GM12865 (cell line): ENCODE results near the gene GRK4.
A peak's percentile ranks its signal among the peaks of the same experiment; 100 is the strongest.
"Not testable (repeated sequence)": the region's sequence is repeated elsewhere in the genome, so short reads cannot be mapped to it uniquely, and the experiment has no call there.

Source experiments
- DNase-seq: peaks from one replicate; pipeline ENCODE4 v3.0.0; 2010; ENCODE audit warnings: low read depth
- H3K4me3 ChIP-seq: 2 replicates; pipeline ENCODE4 v1.5.1; 2011; ENCODE audit warnings: mild to moderate bottlenecking, low read depth, low read length, control low read depth
- CTCF ChIP-seq: IDR thresholded peaks from 2 replicates; pipeline ENCODE4 v1.5.1; 2011; ENCODE audit warnings: low read length, control low read depth, low read depth, inconsistent platforms; ENCODE audit not compliant: insufficient read depth; ENCODE audit errors: missing control alignments

The GRK4 gene

GRCh38 chr4:2965262-2965661 lies 1.9 kb downstream of the GRK4 start:
- no peak overlapping the region for H3K4me3 ChIP-seq
- no peak for TF ChIP-seq CTCF
- DNase-seq = no peak

- no peak for DNase-seq
- no peak overlapping the region for H3K4me3 ChIP-seq
- no peak for TF ChIP-seq CTCF
Observed at GRCh38 chr4:2968381-2968780, 5.0 kb downstream of the GRK4 start.

DNA sequence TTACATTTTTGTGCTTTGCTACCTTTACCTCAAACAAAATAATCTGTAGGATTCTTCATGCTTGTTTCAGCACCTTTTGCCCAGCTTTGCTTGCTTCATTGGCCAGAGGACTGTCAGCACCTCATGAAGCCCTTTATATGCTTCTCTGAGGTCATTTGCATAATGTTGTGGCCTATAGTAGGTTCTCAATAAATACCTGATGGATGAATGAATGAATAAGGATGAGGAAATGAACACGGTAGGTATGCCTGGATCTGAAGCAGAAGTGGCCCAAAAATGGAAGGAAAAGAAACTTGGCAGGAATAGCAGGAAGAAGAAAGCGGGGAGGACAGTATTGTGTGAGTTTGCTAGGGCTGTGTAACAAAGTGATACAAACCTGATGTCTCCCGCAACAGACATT lies 7.9 kb downstream of the GRK4 start:
- no peak for TF ChIP-seq CTCF
- H3K4me3 ChIP-seq = no peak overlapping the region
- no peak for DNase-seq

DNA sequence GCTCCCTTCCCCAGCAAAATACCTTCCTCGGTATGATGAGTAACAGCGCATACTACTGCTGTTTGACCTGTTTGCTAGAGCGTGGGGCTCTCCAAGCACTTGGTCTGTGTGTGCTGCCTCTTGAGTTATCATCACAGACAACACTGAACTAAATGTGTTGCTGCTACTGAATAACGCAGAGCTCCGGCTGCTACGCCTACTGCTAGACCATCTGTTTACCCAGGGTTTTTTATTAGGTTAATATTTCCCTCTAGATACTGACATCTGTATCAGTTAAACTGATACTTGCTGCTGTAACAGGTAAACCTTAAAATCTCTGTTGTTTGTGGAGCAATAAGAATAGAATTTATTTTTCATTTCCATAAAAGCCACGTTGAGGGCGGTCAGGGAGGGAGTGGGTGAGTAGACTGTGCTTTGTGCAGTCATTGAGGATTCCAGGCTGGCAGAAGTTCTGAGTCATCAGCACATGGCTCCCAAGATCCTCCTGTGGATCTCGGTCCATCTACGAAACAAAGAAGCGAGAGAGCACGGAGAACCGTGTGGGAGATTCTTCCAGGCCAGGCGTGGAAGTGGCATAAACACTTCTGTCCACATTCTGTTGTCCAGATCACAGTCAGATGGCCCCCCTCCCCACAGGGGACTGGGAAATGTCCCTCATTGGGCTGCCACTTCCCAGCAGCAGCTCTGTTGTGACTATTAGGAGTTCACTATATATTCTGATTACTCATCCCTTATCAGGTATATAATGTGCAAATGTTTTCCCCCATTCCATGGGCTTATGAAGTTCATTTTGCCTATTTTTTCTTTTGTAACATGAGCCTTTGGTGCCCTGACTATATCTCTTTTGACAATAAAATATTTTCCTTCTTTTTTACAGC lies 14.1 kb downstream of the GRK4 start:
- no peak for TF ChIP-seq CTCF
- H3K4me3 ChIP-seq = no peak overlapping the region
- no peak for DNase-seq

GRCh38 chr4:2981256-2981819 lies 18.0 kb downstream of the GRK4 start:
- TF ChIP-seq CTCF = no peak
- no peak overlapping the region for H3K4me3 ChIP-seq
- DNase-seq = peak; percentile 24

DNA sequence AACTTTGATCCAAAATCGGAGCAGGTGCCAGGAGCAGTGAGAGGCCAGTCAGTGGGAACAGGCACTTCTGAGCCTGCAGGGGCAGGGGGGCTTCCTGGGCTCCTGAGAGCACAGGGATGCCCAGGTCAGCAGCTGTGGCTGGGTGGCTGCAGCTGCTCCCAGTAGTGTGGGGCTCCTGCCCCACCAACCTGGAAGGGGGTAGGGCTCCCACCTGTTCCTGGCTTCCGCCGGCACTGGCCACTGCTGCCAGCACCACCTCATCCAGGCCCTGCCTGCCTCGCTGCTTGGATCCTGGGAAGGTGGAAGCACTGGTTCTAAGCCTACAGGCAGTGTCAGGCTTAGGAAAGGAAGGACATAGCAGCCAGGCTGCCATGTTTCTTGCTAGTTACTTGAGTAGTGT lies 18.6 kb downstream of the GRK4 start:
- TF ChIP-seq CTCF = no peak
- H3K4me3 ChIP-seq = no peak overlapping the region
- DNase-seq = no peak

GRCh38 chr4:2983715-2984114 lies 20.3 kb downstream of the GRK4 start:
- DNase-seq, H3K4me3 ChIP-seq: not testable (repeated sequence)
